Activated CD4-positive, alpha-beta T cell treated with anti-CD3 and anti-CD28 coated beads for 24 hours (primary cell): ENCODE data around the gene ECEL1.

Experiments
- DNase-seq, 2 donors: peaks; one replicate each; pipeline ENCODE4 v3.0.0-alpha.2; 2020; ENCODE audit warnings: low read depth in 2 of 2

Gene ECEL1

GRCh38 chr2:232498452-232498851 is 10.8 kb upstream of the ECEL1 start:
- DNase-seq, result no peak

- DNase-seq, result no peak
Measured at GRCh38 chr2:232497348-232497747, 9.7 kb upstream of the ECEL1 start.

GRCh38 chr2:232496501-232497270 is 9.1 kb upstream of the ECEL1 start:
- DNase-seq, result no peak

DNA sequence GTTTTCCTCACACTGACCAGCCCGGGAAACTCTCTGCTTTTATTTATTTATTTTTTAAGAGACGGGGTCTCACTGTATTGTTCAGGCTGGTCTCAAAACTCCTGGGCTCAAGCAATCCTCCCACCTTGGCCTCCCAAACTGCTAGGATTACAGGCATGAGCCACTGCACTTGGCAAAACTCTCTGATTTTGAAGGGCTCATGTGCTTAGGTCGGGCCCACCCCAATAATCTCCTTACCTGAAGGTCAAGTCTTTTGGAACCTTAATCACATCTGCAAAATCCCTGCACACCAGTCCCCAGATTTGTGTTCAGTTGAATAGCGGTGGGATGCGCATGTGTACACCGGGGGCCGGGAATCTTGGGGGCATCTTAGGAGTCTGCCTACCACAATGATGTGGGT is 7.7 kb upstream of the ECEL1 start:
- no peak for DNase-seq

- no peak for DNase-seq
Measured at GRCh38 chr2:232494542-232494941, 6.9 kb upstream of the ECEL1 start.

DNA sequence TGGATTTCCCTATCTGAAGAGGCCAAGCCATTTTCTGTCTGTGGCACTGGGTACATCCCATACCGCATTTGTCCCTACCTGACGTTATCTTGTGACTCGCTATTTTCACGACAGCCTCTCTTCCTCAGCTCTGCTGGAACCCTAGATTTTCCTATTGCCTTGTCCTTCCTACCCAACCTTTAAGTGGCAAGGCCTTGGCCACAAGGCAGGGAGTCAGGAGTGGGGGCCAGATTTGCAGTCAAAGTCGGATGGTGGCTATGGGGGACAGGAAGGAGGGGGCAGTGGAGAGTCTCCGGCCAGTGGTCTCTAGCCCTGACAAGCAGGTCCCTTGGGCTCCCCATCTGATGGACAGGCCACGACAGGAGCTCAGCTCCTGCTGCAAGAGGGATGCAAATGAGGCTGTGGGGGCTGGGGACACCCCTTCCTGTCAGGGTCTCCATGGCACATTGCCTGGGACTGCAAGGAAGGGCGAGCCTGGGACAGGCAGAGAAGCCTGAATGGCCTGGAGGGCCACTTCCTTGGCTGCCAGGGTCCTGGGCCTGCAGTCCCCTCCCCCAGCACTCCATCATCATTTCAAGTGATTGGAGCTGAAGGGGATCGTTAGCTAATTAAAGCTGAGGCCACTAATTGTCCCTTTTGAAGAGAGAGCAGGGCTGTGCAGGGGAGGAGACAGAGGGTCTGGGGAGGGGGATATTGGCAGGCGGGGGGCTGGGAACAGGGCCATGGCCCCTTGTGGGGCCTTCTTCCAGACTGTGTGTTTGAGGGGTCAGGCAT is 6.3 kb upstream of the ECEL1 start:
- no peak for DNase-seq

- DNase-seq, result no peak
Measured at GRCh38 chr2:232492963-232493700, 5.5 kb upstream of the ECEL1 start.

GRCh38 chr2:232492236-232492848 is 4.7 kb upstream of the ECEL1 start:
- no peak for DNase-seq

DNA sequence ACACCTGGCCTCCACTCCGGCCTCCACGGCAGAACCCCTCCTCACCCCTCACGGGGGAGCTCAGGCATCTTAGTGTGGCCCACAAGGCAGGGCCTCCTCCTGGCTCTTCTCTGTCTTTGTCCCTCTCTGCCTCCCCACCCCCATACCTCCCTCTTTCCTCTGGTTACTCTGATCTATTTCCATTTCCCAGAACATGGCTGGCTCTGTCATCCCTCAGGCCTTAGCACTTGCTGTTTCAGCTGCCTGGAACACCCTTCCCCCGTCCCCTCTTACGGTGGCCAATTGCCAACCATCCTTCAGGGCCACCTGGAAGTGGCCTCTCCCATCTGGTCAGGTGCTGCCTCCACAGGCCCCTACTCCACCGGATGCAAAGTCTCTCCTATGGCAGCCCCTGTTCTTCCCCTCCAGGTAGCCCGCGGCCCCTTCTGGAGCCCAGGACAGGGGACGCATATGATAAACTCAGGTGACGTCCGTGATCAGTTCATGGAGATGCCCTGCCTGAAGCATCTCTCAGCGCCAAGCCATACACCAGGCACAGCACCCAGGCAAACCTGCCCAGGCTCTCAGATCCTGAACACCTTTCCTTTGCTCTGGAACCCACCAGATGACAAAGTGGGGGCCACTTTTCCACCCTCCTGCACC is 3.6 kb upstream of the ECEL1 start:
- DNase-seq, result no peak

GRCh38 chr2:232490221-232491138 is 2.8 kb upstream of the ECEL1 start:
- no peak for DNase-seq

GRCh38 chr2:232489516-232490220 is 2.0 kb upstream of the ECEL1 start:
- no peak for DNase-seq

GRCh38 chr2:232488721-232489300 is 1.2 kb upstream of the ECEL1 start:
- DNase-seq, result no peak

- no peak for DNase-seq
Measured at GRCh38 chr2:232488097-232488711, 570 bp upstream of the ECEL1 start.

DNA sequence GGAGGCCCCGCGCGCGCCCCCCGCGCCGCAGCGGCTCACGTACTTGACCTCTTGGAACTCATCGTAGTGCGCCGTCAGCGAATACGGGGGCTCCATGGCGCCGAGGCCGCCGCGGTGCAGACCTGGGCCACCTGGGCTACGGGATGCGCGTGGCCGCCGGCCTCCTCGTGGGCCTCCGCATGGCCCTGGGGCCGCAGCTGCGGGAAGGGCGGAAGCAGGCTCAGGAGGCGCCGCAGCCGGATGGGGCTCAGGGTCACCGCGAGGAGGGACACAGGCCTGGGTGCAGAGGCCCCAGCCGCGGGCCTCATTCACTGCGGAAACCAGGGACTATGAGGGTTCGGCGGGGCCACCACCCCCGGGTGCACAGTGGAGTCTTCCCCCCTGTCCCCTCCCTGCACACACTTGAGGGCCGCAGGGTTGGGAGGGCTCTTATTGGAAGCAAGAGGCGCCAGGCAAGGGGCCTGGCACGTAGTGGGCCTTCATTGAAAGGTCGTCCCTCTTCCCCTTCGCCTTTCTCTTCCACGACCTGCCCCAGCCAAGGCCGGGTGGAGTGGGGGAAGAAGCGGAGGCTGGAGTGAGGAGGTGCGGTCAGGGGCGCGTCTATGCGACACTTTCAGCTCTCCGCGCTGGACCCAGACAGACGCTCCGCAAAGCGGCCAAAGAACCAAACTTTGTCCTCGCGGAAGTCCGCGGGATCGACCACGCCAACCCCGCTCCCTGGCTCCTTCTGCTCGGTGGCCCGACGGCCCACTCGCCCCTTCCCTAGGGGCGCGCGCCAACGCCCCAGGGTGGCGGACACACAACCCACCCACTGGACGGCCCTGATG is 863 bp downstream of the ECEL1 start:
- no peak for DNase-seq

DNA sequence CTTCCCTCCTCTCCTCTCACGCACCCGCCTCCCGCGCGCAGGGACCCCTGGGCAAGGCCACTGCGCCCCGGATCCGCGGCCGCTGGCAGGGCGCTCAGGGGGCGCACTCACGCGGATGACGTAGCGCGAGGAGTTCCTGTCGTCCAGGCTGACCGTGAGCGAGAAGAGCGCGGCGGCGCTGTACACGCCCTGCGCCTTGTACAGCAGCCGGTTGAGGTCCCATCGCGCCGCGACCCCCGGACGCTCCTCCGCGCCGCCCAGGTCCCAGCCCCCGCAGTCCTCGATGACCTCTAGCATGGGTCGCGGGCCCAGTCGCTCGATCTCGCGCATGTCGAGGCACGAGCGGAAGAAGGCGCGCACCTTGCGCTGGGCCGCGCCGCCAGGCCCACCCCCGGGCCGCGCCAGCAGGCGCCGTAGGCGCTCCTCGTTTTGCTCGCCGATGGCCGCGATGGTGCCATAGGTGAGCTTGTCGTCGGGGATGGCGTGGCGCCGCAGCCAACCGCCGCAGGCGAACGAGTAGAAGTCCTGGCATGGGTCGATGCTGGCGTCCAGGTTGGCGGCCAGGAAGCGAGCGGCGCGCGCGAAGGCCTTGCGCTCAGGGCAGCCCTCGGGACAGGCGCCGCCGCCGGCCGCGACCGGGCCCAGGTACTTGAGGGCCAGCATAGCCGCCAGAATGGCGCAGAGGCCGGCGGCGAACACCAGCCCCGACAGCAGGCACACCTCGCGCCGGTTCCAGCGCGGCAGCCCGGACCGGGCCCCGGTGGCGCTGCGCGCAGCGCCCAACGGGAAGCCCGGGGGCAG is 1.7 kb downstream of the ECEL1 start:
- DNase-seq, result no peak

DNA sequence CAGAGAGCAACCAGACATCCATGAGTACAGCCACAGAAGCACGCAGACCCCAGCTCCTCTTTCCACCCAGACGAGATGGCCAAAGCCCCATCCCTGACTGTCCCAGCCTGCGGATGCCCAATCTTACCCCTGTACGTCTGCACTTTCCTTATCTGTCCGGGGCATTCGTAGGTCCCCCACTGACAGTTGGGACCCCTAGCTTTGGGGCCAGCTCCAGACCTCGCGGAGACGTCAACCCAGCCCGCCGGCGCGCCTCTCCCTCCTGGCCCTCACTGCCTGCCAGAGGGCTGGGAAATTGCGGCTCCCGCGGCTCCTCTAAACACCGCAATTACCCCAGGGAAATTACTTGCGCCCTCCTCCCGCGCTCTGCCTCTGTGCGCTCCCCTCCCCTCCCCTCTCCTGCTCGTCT is 2.3 kb downstream of the ECEL1 start:
- DNase-seq, result no peak

DNA sequence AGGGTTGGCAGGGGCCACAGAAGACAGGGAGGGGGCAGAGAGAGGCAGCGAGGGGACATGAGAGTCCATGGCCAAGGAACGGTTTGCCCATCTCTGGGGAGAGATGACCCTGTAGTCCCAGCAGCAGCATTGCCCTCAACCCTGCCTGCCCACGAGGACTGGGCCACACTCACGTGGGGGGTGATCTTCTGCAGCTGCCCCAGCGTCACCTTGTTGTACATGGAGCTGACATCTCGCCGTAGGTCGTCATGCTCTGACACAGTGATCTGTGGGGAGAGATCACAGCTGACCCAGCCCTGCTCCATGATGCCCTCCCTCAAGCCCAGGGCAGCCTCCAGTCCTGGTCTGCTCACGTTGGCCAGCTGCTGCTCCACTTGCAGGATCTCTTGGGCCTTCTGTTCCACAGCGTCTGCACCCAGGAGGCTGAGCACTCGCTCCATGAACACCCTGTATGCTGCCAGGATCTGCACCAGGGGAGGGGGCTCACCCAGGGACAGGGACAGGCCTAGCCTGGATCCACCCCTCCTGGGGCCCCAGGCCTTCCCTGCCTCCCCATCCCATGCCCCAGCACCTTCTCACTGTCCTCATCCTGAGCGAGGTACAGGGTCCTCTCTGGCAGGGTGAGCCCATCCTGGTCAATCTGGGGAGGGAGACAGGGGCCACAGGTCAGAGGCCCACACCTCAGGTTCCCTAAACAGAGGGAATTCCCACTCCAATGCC is 2.8 kb downstream of the ECEL1 start:
- no peak for DNase-seq
